Muscle of leg (tissue), 11 donors: ENCODE results near the gene ARMC9. TPM values are rescaled to one million over a fixed set of nuclear protein-coding genes. Genes with fewer than 3 reads are reported as not detected.
"Not testable (repeated sequence)": the region's sequence is repeated elsewhere in the genome, so short reads cannot be mapped to it uniquely, and the experiment has no call there.

Experiments used
- DNase-seq: peaks from one replicate; pipeline ENCODE4 v3.0.0; 2013
- H3K27ac ChIP-seq: one replicate; pipeline ENCODE4 v1.5.1; 2013; ENCODE audit warnings: mild to moderate bottlenecking, low read length, control low read depth
- H3K27me3 ChIP-seq: one replicate; pipeline ENCODE4 v1.6.1; 2013; ENCODE audit warnings: low read length; ENCODE audit not compliant: control insufficient read depth, insufficient read depth
- H3K36me3 ChIP-seq: one replicate; pipeline ENCODE4 v1.6.1; 2013; ENCODE audit warnings: low read length; ENCODE audit not compliant: control insufficient read depth, insufficient read depth
- H3K4me1 ChIP-seq: one replicate; pipeline ENCODE4 v1.6.1; 2013; ENCODE audit warnings: low read length; ENCODE audit not compliant: control insufficient read depth, insufficient read depth
- H3K4me3 ChIP-seq: one replicate; pipeline ENCODE4 v1.5.1; 2013; ENCODE audit warnings: low read length, control low read depth
- H3K9me3 ChIP-seq: replicated peaks from 2 replicates; pipeline ENCODE4 v1.6.1; 2013; ENCODE audit warnings: low read depth, low read length; ENCODE audit not compliant: control insufficient read depth
- WGBS: methylation state at CpG from one replicate; pipeline ENCODE4 v1.1.5; 2013; ENCODE audit warnings: missing lambda C conversion rate; ENCODE audit not compliant: insufficient coverage; 5-methylcytosine and 5-hydroxymethylcytosine counted together
- polyA plus RNA-seq, 8 donors: library from polyadenylated mRNA; unstranded; fragments of 120-200 nt; gene quantifications; one replicate each; pipeline versions ENCODE4 v1.2.1 to v1.2.3, GENCODE V29; 2013; ENCODE audit warnings: inconsistent platforms in 1 of 8, low replicate concordance in 1 of 8; ENCODE audit not compliant: insufficient read length in 8 of 8, insufficient read depth in 1 of 8
- total RNA-seq: library from RNA; stranded (reverse); fragments of 120-200 nt; gene quantifications from one replicate; pipeline ENCODE4 v1.2.4, GENCODE V29; 2013

Gene ARMC9
- total and polyA plus RNA-seq, 9 donors, result 3.6 to 9.4 (median 5.3) TPM

GRCh38 chr2:231347081-231347480 is 148.7 kb downstream of the ARMC9 start:
- H3K9me3 ChIP-seq, result no peaks in the 10 kb centered on the region
- no peak for DNase-seq
- H3K4me3 ChIP-seq, result no peak overlapping the region
- no peak overlapping the region for H3K27ac ChIP-seq
- no peaks in the 10 kb centered on the region for H3K27me3 ChIP-seq
- H3K4me1 ChIP-seq, result no peaks in the 10 kb centered on the region
- no CpG with 5 or more reads among the region's 5 CpGs for WGBS
- no peaks in the 10 kb centered on the region for H3K36me3 ChIP-seq

DNA sequence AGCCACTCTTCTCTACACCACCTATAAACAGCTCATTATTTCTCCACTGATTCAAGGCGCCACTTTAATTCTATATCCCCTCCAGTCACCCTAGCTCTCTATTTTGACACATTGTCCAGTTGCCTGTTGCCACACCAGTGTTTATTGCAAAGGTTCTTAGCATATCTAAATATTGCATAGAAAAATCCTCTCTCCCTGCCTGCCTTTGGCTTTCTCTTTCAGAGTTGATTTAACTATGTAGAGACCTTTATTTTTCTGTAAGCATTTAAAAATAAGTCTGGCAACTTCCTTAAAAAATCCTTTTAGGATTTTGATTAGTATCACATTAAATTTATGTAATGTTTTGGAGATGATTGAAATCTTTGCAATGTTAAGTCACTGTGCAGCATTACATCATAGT is 149.2 kb downstream of the ARMC9 start:
- no peak for DNase-seq
- Histone ChIP-seq H3K27me3 (no peaks in the 10 kb centered on the region), H3K9me3 (no peaks in the 10 kb centered on the region), H3K4me3 (no peak overlapping the region), H3K27ac (no peak overlapping the region), H3K4me1 (no peaks in the 10 kb centered on the region), H3K36me3 (no peaks in the 10 kb centered on the region)
- no CpG with 5 or more reads among the region's 1 CpG for WGBS

- Histone ChIP-seq H3K27me3 (no peaks in the 10 kb centered on the region), H3K27ac (no peak overlapping the region), H3K36me3 (no peaks in the 10 kb centered on the region), H3K4me3 (no peak overlapping the region), H3K4me1 (no peaks in the 10 kb centered on the region), H3K9me3 (no peaks in the 10 kb centered on the region)
- 50% methylated on average over 2 of the region's 2 CpGs for WGBS
- no peak for DNase-seq
Observed at GRCh38 chr2:231348173-231348572, 149.7 kb downstream of the ARMC9 start.

- Histone ChIP-seq H3K4me1 (no peaks in the 10 kb centered on the region), H3K27ac (no peak overlapping the region), H3K27me3 (no peaks in the 10 kb centered on the region), H3K36me3 (no peaks in the 10 kb centered on the region), H3K4me3 (no peak overlapping the region), H3K9me3 (no peaks in the 10 kb centered on the region)
- no CpG with 5 or more reads among the region's 5 CpGs for WGBS
- DNase-seq, result peak; percentile 42
Observed at GRCh38 chr2:231348704-231349373, 150.4 kb downstream of the ARMC9 start.

DNA sequence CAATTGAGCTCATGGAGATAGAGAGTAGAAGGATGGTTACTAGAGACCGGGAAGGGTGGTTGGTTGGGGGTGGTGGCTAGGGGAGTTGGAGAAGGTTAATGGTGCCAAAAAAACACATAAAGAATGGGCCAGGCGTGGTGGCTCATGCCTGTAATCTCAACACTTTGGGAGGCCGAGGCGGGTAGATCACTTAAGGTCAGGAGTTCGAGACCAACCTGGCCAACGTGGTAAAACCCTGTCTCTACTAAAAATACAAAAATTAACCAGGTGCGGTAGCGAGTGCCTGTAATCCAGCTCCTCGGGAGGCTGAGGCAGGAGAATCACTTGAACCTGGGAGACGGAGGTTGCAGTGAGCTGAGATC is 150.9 kb downstream of the ARMC9 start:
- DNase-seq, H3K27ac ChIP-seq, H3K36me3 ChIP-seq, H3K9me3 ChIP-seq, H3K4me3 ChIP-seq, H3K4me1 ChIP-seq, H3K27me3 ChIP-seq: not testable (repeated sequence)
- WGBS, result 84% methylated on average over 4 of the region's 10 CpGs

- Histone ChIP-seq H3K27ac (no peak overlapping the region), H3K36me3 (no peaks in the 10 kb centered on the region), H3K4me1 (peaks cover 4% of the 10 kb centered on the region), H3K27me3 (no peaks in the 10 kb centered on the region), H3K9me3 (no peaks in the 10 kb centered on the region), H3K4me3 (no peak overlapping the region)
- 93% methylated on average over 3 of the region's 5 CpGs for WGBS
- no peak for DNase-seq
Observed at GRCh38 chr2:231351648-231352047, 153.2 kb downstream of the ARMC9 start.

GRCh38 chr2:231353469-231353868 is 155.0 kb downstream of the ARMC9 start:
- Histone ChIP-seq H3K27ac (no peak overlapping the region), H3K27me3 (no peaks in the 10 kb centered on the region), H3K9me3 (no peaks in the 10 kb centered on the region), H3K36me3 (no peaks in the 10 kb centered on the region), H3K4me1 (peaks cover 4% of the 10 kb centered on the region), H3K4me3 (no peak overlapping the region)
- WGBS, result 100% methylated on average over 1 of the region's 6 CpGs
- DNase-seq, result no peak

DNA sequence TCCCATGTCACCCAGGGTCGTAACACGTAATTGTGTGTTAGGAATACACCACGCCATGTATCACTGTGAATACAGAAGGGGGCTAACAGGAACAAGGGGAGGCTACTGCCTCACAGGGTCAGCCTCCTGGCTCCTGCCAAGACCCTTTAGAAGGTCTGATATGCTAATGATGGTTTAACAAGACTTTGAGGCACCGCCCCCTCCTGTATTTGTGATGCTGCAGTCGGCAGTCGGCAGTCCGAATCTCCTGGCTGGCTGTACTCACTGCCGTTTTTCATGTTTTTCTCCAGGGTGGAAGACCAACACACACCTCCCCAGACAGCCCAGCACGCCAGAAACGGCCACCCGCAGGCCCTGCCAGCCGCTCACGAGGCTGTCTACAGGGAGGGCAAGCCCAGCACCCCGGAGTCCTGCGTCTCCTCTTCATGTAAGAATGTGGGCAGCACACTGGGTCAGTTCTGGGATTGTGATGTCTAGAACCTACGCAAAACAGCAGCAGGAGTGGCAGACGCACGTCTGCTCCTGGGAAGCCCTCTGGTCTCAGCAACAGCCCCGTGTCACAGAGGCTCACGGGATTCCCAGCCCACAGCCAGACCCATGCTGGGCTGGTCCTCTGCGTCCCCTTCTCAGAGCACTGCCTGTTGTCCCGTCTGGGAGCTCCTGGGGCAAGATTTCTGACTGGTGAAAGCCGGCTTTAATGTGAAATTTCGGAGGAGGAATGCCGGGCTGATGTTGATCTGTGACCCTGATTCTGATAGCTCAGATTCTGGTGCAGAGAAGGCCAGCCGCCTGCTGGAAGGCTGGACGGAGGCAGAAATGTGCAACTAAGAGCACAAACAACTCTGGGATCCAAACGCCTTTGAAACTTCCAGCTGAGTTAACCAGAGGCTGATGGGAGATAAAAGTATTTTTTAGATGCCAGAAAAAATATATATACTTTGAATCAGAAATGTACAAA is 157.4 kb downstream of the ARMC9 start:
- no peaks in the 10 kb centered on the region for H3K9me3 ChIP-seq
- peaks cover 4% of the 10 kb centered on the region for H3K4me1 ChIP-seq
- H3K36me3 ChIP-seq, result peaks cover 3% of the 10 kb centered on the region
- no peak overlapping the region for H3K4me3 ChIP-seq
- no peaks in the 10 kb centered on the region for H3K27me3 ChIP-seq
- DNase-seq, result peak; percentile 40
- 48% methylated on average over 25 of the region's 28 CpGs for WGBS
- H3K27ac ChIP-seq, result no peak overlapping the region

DNA sequence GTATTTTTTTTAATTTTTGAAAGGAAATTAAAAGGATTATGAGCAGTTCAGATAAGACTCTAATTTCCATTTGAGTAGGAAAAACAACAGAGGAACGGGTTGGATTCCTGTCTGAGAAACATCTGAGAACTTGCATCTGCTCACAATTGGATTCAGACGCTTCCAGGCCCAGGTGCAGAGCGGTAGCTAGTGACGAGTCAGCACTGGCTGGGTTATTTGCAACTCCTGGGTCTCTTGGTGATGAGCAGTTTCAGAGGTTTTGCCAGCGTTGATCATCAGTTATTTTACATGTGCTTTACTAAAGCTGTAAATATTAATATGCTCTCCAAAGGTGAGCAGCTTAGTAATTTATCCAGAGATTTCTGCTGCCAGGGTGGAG is 158.0 kb downstream of the ARMC9 start:
- Histone ChIP-seq H3K27me3 (no peaks in the 10 kb centered on the region), H3K36me3 (peaks cover 7% of the 10 kb centered on the region), H3K4me1 (peaks cover 4% of the 10 kb centered on the region), H3K27ac (no peak overlapping the region), H3K9me3 (no peaks in the 10 kb centered on the region), H3K4me3 (no peak overlapping the region)
- WGBS, result 37% methylated on average over 4 of the region's 5 CpGs
- DNase-seq, result peak; percentile 69

- 90% methylated on average over 7 of the region's 7 CpGs for whole genome bisulfite sequencing
- Histone ChIP-seq H3K27me3 (no peaks in the 10 kb centered on the region), H3K4me3 (no peak overlapping the region), H3K4me1 (peaks cover 4% of the 10 kb centered on the region), H3K27ac (no peak overlapping the region), H3K36me3 (peaks cover 7% of the 10 kb centered on the region), H3K9me3 (no peaks in the 10 kb centered on the region)
- DNase-seq, result no peak
Observed at GRCh38 chr2:231357048-231357447, 158.6 kb downstream of the ARMC9 start.
